OCI-LY1 (cell line): Measurements from ENCODE around the gene ADRA2A.

Experiments used
- H2AFZ ChIP-seq: fragments of 200-600 bp; sonication (generic), shearing (Covaris generic); 2 replicates; pipeline ENCODE4 v1.6.0; 2014; ENCODE audit warnings: antibody characterized with exemption, mild to moderate bottlenecking, low read length
- H3F3A ChIP-seq: fragments of 200-600 bp; sonication (generic), shearing (Covaris generic); 2 replicates; pipeline ENCODE4 v1.6.0; 2014; ENCODE audit warnings: mild to moderate bottlenecking, antibody characterized with exemption, low read length, moderate library complexity; ENCODE audit not compliant: insufficient read depth
- H3K27ac ChIP-seq: fragments of 200-600 bp; sonication (generic); 2 replicates; pipeline ENCODE4 v1.5.1; 2014; ENCODE audit warnings: low read length, mixed run types, mild to moderate bottlenecking, low read depth; ENCODE audit not compliant: poor library complexity, severe bottlenecking
- H3K27me3 ChIP-seq: fragments of 200-600 bp; sonication (generic); 2 replicates; pipeline ENCODE4 v1.6.0; 2014; ENCODE audit warnings: antibody characterized with exemption, mild to moderate bottlenecking, low read length, moderate library complexity; ENCODE audit not compliant: insufficient read depth
- H3K36me3 ChIP-seq: fragments of 200-600 bp; sonication (generic); 2 replicates; pipeline ENCODE4 v1.6.1; 2014; ENCODE audit warnings: mild to moderate bottlenecking, antibody characterized with exemption, low read length, moderate library complexity, mixed read lengths; ENCODE audit not compliant: insufficient read depth
- H3K4me1 ChIP-seq: fragments of 200-600 bp; sonication (generic); 2 replicates; pipeline ENCODE4 v1.5.1; 2014; ENCODE audit warnings: mild to moderate bottlenecking, low read length, moderate library complexity; ENCODE audit not compliant: insufficient read depth, severe bottlenecking
- H3K4me2 ChIP-seq: fragments of 200-600 bp; sonication (generic), shearing (Covaris generic); 2 replicates; pipeline ENCODE4 v1.6.1; 2014; ENCODE audit warnings: low read length
- H3K4me3 ChIP-seq: fragments of 200-600 bp; sonication (generic); 2 replicates; pipeline ENCODE4 v1.5.1; 2014; ENCODE audit warnings: low read length, low read depth, mild to moderate bottlenecking, mixed read lengths; ENCODE audit not compliant: poor library complexity, severe bottlenecking
- H3K79me2 ChIP-seq: fragments of 200-600 bp; shearing (Covaris generic); 2 replicates; pipeline ENCODE4 v1.6.1; 2016; ENCODE audit warnings: mixed run types, low read length, mixed read lengths; ENCODE audit not compliant: insufficient read depth
- H3K9ac ChIP-seq: fragments of 200-600 bp; sonication (generic), shearing (Covaris generic); 2 replicates; pipeline ENCODE4 v1.6.1; 2014; ENCODE audit warnings: mild to moderate bottlenecking, low read length, mixed read lengths
- H3K9me2 ChIP-seq: fragments of 200-600 bp; sonication (generic), shearing (Covaris generic); 2 replicates; pipeline ENCODE4 v1.6.1; 2014; ENCODE audit warnings: low read depth, mild to moderate bottlenecking, low read length, mixed read lengths
- H3K9me3 ChIP-seq: fragments of 200-600 bp; shearing (Covaris generic); 2 replicates; pipeline ENCODE4 v1.6.1; 2014; ENCODE audit warnings: low read length, mixed read lengths
- H4K20me1 ChIP-seq: fragments of 200-600 bp; sonication (generic), shearing (Covaris generic); 2 replicates; pipeline ENCODE4 v1.6.0; 2016; ENCODE audit warnings: mild to moderate bottlenecking, low read length; ENCODE audit not compliant: insufficient read depth
- CTCF ChIP-seq: fragments of 200-600 bp; sonication (generic), shearing (Covaris generic); IDR thresholded peaks from 2 replicates; pipeline ENCODE4 v1.5.1; 2017; ENCODE audit warnings: mild to moderate bottlenecking, antibody characterized with exemption, low read length, moderate library complexity, mixed read lengths
- EZH2 ChIP-seq: fragments of 200-600 bp; sonication (generic), shearing (Covaris generic); IDR thresholded peaks from 2 replicates; pipeline ENCODE4 v1.8.0; 2017; ENCODE audit warnings: borderline replicate concordance, mixed run types, mild to moderate bottlenecking, antibody characterized with exemption, low read length, moderate library complexity, mixed read lengths

Gene ADRA2A

GRCh38 chr10:111082102-111082975 is 5.5 kb downstream of the ADRA2A start:
- Histone ChIP-seq H3K4me1 (no peaks in the 10 kb centered on the region), H3K4me2 (no peak overlapping the region), H3K36me3 (no peaks in the 10 kb centered on the region)

GRCh38 chr10:111083222-111084095 is 6.6 kb downstream of the ADRA2A start:
- Histone ChIP-seq H3F3A (no peaks in the 10 kb centered on the region), H4K20me1 (no peaks in the 10 kb centered on the region), H3K9ac (no peak overlapping the region), H3K9me2 (no peaks in the 10 kb centered on the region), H3K4me2 (no peak overlapping the region), H3K36me3 (no peaks in the 10 kb centered on the region), H3K79me2 (no peaks in the 10 kb centered on the region), H3K4me3 (no peak overlapping the region), H3K27ac (no peak overlapping the region), H3K27me3 (no peaks in the 10 kb centered on the region), H2AFZ (no peak overlapping the region), H3K4me1 (no peaks in the 10 kb centered on the region), H3K9me3 (no peaks in the 10 kb centered on the region)
- TF ChIP-seq EZH2 (no peak), CTCF (no peak)

More at GRCh38 chr10:111082102-111082975, 5.5 kb downstream of the ADRA2A start:
- Histone ChIP-seq H3K9me2 (no peaks in the 10 kb centered on the region), H3K4me3 (no peak overlapping the region), H3K9me3 (no peaks in the 10 kb centered on the region), H2AFZ (no peak overlapping the region), H3K79me2 (no peaks in the 10 kb centered on the region), H4K20me1 (no peaks in the 10 kb centered on the region), H3K27ac (no peak overlapping the region), H3K9ac (no peak overlapping the region), H3K27me3 (no peaks in the 10 kb centered on the region), H3F3A (no peaks in the 10 kb centered on the region)
- TF ChIP-seq CTCF, result no peak
- TF ChIP-seq EZH2, result no peak

GRCh38 chr10:111084366-111085255 is 7.8 kb downstream of the ADRA2A start:
- H3K9me2 ChIP-seq, result no peaks in the 10 kb centered on the region
- no peaks in the 10 kb centered on the region for H3K79me2 ChIP-seq
- no peaks in the 10 kb centered on the region for H3K27me3 ChIP-seq
- H3K9ac ChIP-seq, result no peak overlapping the region
- H3K9me3 ChIP-seq, result no peaks in the 10 kb centered on the region
- no peak for TF ChIP-seq EZH2
- TF ChIP-seq CTCF, result no peak
- no peaks in the 10 kb centered on the region for H3F3A ChIP-seq
- H2AFZ ChIP-seq, result no peak overlapping the region
- no peak overlapping the region for H3K27ac ChIP-seq
- no peaks in the 10 kb centered on the region for H3K4me1 ChIP-seq
- H3K4me2 ChIP-seq, result no peak overlapping the region
- no peak overlapping the region for H3K4me3 ChIP-seq
- H3K36me3 ChIP-seq, result no peaks in the 10 kb centered on the region
- no peaks in the 10 kb centered on the region for H4K20me1 ChIP-seq
